Stimulated activated CD4-positive, alpha-beta T cell treated with anti-CD3 and anti-CD28 coated beads, Interleukin-4, amount 100 ng/mL, for 4 hours (primary cell): ENCODE measurements around the gene ZNHIT2.
A peak's percentile ranks its signal among the peaks of the same experiment; 100 is the strongest.

Experiments used
- DNase-seq, 2 experiments: peaks; one replicate each; pipeline ENCODE4 v3.0.0-alpha.2; 2020

The ZNHIT2 gene

GRCh38 chr11:65100674-65101350 is 16.7 kb downstream of the ZNHIT2 start:
- no peak for DNase-seq

DNA sequence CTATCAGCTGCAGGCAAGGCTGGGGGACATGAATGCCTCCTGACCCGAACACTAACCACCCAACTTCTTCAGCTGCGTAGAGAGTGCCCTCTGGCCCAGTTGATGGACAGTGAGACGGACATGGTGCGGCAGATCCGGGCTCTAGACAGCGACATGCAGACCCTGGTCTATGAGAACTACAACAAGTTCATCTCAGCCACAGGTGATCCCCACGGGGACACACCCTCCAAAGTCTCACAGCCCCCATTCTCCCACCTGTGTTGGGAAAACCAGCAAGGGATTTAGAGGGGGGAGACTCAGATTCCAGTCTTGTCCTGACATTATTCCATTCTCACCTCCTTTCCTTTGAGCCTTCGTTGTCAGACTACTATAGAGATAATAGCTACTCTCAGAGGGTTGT is 20.6 kb downstream of the ZNHIT2 start:
- no peak for DNase-seq

DNA sequence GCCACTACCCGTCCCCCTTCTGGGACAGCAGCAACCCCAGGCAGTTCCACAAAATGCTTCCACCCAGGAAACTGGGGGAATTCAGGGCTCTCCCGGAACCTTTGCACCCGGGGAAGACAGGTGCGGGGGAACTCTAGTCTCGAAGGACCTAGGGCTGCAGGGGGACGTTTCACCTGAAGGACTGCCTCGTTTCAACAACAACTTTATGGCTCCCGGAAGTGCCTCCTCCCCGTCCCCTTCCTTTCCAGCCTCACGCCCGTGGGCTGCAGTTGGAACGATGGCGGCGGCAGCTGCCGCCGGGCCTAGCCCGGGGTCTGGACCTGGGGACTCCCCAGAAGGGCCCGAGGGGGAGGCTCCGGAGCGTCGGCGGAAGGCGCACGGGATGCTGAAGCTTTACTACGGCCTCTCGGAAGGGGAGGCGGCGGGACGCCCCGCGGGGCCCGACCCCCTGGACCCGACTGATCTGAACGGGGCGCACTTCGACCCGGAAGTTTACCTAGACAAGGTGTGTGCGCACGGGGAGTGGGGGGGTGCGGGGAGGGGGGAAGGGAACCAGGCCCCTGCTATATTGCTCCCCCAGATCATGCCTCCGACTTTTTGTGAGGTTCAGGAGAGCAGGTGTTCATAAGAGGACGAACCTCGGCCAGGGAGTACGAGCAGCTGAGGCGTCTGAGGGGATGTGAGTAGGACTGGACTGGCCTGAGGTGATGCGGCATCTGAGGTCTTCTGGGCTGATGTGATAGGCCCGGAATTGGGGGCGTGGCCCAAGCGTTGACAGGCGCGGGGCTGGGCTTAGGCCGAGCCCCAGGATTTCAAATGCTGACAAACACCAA is 21.3 kb downstream of the ZNHIT2 start, which contains the start of gene VPS51:
VPS51 (plus strand) TSS at position 241 of the 833 bp plus-strand sequence; CDS start at position 278, 37 bp downstream.
- DNase-seq = peak; percentile 74 to 82

DNA sequence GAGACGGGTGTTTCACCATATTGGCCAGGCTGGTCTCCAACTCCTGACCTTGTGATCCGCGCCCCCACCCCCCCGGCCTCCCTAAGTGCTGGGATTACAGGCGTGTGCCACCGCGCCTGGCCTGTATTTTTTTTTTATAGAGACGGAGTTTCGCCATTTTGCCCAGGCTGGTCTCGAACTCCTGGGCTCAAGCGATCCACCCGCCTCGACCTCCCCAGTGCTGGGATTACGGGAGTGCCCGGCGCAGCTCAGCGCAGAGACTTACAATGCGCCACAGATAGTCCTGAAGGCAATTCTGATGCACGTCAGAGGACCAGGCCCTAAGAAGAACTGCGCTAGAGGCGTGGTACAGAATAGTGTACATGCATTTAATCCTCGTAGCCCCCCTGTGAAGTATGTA is 22.1 kb downstream of the ZNHIT2 start:
- no peak for DNase-seq

DNA sequence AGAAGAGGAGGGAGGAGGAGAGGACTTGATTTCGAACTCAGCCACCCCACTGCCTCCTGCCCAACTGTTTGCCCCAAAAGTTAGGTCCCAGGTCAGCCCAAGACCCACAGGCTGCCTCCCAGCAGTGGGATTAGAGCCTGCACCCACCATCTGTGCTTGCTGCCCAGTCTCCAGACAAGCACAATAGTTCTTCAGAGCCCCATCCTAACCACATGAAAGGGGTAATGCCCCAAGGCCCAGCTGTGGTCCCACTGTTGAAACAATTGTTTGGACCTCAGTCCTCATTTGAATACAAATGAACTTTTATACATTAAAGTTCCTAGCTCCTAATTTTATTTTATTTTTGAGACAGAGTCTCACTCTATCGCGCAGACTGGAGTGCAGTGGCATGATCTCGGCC is 26.9 kb downstream of the ZNHIT2 start:
- DNase-seq = no peak

GRCh38 chr11:65089621-65090020 is 27.9 kb downstream of the ZNHIT2 start:
- no peak for DNase-seq

DNA sequence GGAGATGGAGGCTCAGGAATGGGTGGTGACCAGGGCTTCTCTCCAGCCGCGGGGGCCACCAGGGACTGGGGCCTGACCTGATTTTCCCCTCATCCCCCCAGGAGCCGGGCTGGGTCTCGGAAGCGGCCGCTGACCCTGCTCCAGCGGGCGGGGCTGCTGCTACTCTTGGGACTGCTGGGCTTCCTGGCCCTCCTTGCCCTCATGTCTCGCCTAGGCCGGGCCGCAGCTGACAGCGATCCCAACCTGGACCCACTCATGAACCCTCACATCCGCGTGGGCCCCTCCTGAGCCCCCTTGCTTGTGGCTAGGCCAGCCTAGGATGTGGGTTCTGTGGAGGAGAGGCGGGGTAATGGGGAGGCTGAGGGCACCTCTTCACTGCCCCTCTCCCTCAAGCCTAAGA is 29.7 kb downstream of the ZNHIT2 start:
- DNase-seq = no peak

DNA sequence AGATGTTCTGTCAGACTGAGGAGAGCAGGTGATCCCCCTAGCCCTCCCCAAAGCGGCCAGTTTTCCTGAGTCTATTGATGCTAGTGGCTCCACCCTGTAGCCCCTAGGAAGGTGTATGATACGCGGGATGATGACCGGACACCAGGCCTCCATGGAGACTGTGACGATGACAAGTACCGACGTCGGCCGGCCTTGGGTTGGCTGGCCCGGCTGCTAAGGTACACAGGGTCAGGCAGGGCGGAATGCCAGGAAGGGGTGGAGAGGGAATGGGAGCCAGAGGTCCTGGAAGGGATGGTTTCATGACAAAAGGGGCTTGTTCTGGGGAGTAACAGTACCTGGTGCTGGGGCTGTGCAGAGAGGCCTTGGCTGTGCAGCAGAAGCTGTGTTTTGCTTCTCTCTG is 30.3 kb downstream of the ZNHIT2 start:
- no peak for DNase-seq

DNA sequence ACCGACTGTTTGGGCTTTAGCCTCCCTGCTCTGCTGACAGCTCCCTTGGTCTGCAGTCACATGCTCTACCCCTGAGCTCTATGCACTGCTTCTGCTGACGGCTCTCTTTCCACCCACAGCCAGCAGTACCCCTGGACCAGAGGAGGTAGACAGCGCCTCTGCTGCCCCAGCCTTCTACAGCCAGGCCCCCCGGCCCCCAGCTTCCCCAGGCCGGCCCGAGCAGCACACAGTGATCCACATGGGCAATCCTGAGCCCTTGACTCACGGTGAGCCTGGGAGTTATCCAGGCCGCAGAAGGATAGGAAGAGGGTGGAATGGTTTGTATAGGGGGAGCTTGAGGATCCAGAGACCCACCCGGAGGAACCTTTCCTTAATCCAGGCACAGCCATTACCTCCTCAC is 30.7 kb downstream of the ZNHIT2 start:
- DNase-seq = no peak

GRCh38 chr11:65085446-65085845 is 32.1 kb downstream of the ZNHIT2 start:
- DNase-seq = no peak

DNA sequence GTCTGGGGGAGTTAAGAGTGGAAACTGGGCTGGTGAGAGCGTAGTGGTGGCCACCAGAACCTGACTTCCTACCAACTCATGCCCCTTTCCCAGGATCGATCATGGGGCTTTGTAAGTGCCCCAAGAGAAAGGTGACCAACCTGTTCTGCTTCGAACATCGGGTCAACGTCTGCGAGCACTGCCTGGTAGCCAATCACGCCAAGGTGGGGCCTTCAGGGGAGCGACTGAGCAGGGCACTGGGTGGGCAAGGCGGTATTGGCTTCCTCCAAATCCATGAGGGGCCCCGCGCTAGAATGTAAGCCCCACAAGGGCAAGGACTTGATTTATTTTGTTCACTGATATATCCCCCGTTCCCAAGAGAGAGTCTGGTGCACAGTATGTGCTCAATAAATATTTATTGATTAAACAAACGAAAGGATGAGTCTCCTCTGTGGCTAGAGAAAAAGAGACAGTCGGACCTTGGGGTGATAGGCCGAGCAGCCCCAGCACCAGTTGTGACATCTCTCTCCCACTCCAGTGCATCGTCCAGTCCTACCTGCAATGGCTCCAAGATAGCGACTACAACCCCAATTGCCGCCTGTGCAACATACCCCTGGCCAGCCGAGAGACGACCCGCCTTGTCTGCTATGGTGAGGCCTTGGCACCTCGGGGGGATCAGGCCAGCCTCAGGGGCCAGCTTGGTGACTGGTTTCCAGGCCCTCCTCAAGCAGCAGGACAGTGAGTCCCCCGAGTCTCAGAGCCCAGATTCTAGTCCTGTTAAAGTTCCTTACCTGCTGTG is 32.7 kb downstream of the ZNHIT2 start:
- no peak for DNase-seq

DNA sequence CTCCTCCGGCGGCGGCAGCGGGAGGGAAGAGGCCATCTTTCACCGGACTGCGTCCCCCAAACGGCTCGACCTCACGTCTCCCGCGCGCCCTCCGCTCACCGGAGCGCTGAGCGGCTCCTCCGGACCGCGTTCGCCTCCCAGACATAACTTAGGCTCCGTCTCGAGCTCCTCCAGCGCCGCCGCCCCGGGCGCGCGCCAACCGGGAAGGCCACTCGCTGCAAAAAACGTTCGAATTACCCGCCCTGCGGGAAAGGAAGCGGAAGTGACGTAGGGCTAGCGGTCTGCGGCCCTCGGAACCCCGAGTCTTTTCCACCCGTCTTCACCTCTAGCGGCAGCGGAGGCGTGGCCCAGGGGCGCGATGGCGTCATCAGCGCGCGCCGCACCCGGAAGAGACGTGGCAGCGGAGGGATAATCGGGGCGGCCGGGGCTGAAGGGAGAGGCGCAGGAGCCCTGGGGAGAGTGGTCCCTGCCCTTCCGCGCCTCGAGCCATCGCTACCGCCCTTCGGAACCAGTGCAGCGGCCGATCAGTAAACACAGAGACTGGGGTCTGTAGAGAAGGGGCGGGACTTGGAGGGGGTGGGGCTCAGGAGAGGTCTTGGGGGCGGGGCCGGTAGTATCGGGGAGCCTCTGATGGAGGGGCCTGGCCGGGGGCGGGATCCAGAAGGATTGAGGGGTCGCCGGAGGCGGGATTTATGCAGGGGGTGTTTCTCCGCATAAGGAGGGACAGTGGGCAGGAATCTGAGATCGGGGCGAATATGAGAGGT is 33.5 kb downstream of the ZNHIT2 start, which contains the start of the genes CDCA5 and ZFPL1:
CDCA5 (minus strand) TSS at position 207 of the 764 bp plus-strand sequence; CDS start at position 145, 62 bp downstream.
ZFPL1 (plus strand) TSS at position 389 of the 764 bp plus-strand sequence. CDS start 477 bp downstream, outside the sequence.
- peak; percentile 93 to 94 for DNase-seq

DNA sequence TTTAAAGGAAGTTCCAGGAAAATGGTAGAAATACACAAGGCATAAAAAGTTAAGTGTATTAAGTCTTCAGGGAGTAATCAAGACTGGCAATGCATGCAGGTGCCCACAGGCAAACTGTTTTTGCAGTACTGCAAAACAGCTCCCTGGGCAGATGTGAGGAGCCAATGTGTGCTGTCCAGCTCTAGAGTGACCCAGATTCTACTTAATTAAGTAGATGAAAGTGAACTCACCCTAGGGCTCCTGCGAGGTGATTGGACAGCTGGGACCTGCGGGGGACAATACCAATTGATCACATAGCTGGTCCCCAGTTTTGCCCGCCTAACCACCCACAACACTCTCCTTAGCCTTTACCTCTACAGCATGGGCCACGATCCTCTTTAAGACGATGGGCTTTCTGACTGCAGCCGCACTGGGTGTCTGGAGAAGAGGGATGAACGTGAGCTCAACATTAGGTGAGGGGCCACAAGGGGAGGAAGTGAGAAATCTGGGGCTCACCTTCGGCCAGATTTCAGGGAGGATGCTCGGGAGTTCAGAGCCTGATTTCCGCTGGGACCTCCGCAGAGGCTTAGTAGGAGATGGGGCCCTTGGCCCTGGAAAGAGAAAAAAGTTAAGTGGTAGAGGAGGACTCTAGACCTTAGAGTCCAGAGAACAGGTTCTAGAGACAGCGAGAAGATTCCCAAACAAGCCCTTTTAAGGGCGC is 34.2 kb downstream of the ZNHIT2 start:
- DNase-seq = no peak

- DNase-seq = no peak
These were observed 38.6 kb downstream of the ZNHIT2 start for GRCh38 chr11:65078786-65079342.

- peak; percentile 60 to 62 for DNase-seq
These were observed 39.4 kb downstream of the ZNHIT2 start for GRCh38 chr11:65078151-65078550.

- DNase-seq = no peak
These were observed 40.0 kb downstream of the ZNHIT2 start for GRCh38 chr11:65077451-65077850.

DNA sequence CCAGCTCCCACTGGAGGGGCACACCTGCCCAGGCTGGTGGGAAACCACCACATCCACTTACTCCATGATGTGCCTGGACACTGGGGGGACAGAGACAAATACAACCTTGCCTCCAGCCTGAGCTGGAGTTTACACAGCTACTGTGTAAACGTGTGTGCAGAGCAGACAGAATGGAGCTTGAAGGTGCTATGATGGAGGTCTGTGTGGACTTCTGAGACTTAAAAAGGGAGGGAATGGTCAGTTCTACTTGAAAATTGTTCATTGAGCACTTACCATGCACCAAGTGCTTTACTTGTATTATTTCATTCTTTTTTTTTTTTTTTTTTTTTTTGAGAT is 44.9 kb downstream of the ZNHIT2 start:
- no peak for DNase-seq

DNA sequence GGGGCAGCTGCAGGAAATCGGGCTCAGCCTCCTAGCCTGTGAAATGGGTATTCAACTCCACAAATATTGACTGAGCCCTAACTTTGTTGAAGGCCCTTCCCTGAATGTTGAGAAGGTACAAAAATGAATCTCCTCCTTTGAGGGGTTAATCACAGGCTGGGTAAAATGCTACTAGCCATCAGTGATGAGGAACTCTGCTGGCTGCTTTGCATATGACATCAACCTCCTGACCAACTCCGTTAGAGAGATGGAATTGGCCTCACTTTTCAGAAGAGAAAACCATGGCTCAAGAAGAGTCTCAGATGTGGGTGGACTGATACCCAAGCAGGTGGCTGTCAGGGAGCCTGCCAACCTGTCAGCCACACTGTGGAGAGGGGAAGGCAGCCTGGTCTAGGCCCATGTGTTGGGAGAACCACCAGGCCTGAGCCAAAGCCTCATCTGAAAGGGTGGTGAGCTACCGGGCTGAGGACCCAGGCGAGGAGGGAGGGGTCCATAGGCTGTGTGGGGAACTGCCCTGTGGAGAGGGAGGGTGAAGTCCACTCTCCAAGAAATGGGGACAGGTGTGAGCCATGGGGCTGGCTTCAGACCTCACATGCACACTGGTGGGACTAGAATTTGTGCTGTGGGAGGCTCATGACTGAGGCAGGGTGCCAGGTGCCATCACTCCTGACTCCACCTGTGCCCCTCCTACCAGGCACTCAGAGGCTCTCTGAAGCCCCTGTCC is 45.4 kb downstream of the ZNHIT2 start:
- no peak for DNase-seq

DNA sequence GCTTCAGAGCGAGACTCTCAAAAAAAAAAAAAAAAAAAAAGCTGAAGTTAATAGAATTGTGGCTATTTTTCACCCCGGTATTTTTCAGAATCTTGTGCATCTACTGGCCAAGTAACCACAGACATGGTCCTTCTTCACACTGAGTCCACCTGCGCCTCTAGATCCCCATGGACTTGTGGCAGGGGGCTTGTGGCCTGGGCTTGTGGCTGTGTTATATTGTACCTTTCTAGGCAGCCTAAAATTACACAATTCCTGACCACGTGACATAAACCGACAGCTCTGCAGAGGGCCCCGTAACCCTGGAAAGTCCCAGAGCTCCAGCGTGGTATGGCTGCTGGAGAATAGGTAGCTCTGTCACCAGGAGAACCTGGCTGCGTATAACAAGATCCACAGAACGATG is 48.3 kb downstream of the ZNHIT2 start:
- no peak for DNase-seq

GRCh38 chr11:65067446-65067845 is 50.1 kb downstream of the ZNHIT2 start:
- DNase-seq = no peak

GRCh38 chr11:65066805-65067291 is 50.7 kb downstream of the ZNHIT2 start:
- no peak for DNase-seq
